ENCODE measurements around the gene SETDB1.

Gene SETDB1

GRCh38 chr1:150976879-150977694 is 50.9 kb downstream of the SETDB1 start:
- DNase-seq = peak; percentile 53

GRCh38 chr1:150979092-150980056 is 53.2 kb downstream of the SETDB1 start:
- peak; percentile 86 for DNase-seq

GRCh38 chr1:150981177-150981804 is 55.1 kb downstream of the SETDB1 start:
- DNase-seq = no peak

- no peak for DNase-seq
Measured at GRCh38 chr1:150981805-150982712, 55.9 kb downstream of the SETDB1 start, which contains the start of gene ANXA9. ANXA9 (plus strand) TSS chr1:150982292; CDS start chr1:150983106, 814 bp downstream.

GRCh38 chr1:150985179-150985825 is 59.1 kb downstream of the SETDB1 start:
- no peak for DNase-seq

GRCh38 chr1:150987924-150988323 is 61.8 kb downstream of the SETDB1 start:
- DNase-seq = no peak

GRCh38 chr1:150992626-150993025 is 66.5 kb downstream of the SETDB1 start:
- DNase-seq = no peak

- DNase-seq = no peak
Measured at GRCh38 chr1:150994248-150994647, 68.1 kb downstream of the SETDB1 start.

- no peak for DNase-seq
Measured at GRCh38 chr1:150995460-150995859, 69.3 kb downstream of the SETDB1 start.

- DNase-seq = no peak
Measured at GRCh38 chr1:150995896-150996295, 69.7 kb downstream of the SETDB1 start.

GRCh38 chr1:150997126-150997872 is 71.1 kb downstream of the SETDB1 start:
- DNase-seq = no peak

- DNase-seq = no peak
Measured at GRCh38 chr1:150997949-150998348, 71.8 kb downstream of the SETDB1 start.

GRCh38 chr1:150999051-150999674 is 73.0 kb downstream of the SETDB1 start:
- no peak for DNase-seq

GRCh38 chr1:150999926-151000325 is 73.8 kb downstream of the SETDB1 start:
- DNase-seq = no peak

GRCh38 chr1:151000408-151000807 is 74.2 kb downstream of the SETDB1 start:
- no peak for DNase-seq

GRCh38 chr1:151001602-151002001 is 75.4 kb downstream of the SETDB1 start:
- no peak for DNase-seq

GRCh38 chr1:151002051-151002450 is 75.9 kb downstream of the SETDB1 start:
- DNase-seq = no peak

- no peak for DNase-seq
Measured at GRCh38 chr1:151002611-151003010, 76.4 kb downstream of the SETDB1 start.

GRCh38 chr1:151003180-151003579 is 77.0 kb downstream of the SETDB1 start:
- DNase-seq = no peak

GRCh38 chr1:151005729-151006319 is 79.7 kb downstream of the SETDB1 start:
- DNase-seq = no peak

All from T-helper 9 cell (primary cell).